H1 (cell line): Measurements from ENCODE around the gene COL4A3. TPM values are rescaled to one million over a fixed set of nuclear protein-coding genes. Genes with fewer than 3 reads are reported as not detected.

Experiments
- CTCF ChIA-PET: fragments of 300-600 bp; sonication (Branson Sonifier 250); formaldehyde crosslinking; loops from one replicate; lab custom pipeline; 2021; ENCODE audit not compliant: partially characterized antibody; lab: Charles Lee
- POLR2A ChIA-PET: fragments of 300-600 bp; sonication (Branson Sonifier 250); formaldehyde crosslinking; loops from one replicate; lab custom pipeline; 2021; ENCODE audit warnings: inconsistent platforms; ENCODE audit not compliant: partially characterized antibody; lab: Charles Lee
- DNase-seq, 2 experiments: peaks; one replicate each; pipeline versions ENCODE4 v3.0.0 to v3.0.0-alpha.2; 2010 to 2022; ENCODE audit warnings: low spot score in 2 of 2, low read depth in 1 of 2, mixed read lengths in 1 of 2
- FAIRE-seq: peaks from 2 replicates; lab custom pipeline; 2011; peaks lifted over from hg19 to GRCh38; lab: Jason Lieb, UNC
- H2AFZ ChIP-seq: 2 replicates; pipeline ENCODE4 v1.8.1; 2012; ENCODE audit warnings: low read length, inconsistent platforms
- H2AK5ac ChIP-seq: 2 replicates; pipeline ENCODE4 v1.6.1; 2013; ENCODE audit warnings: low read depth, low read length
- H2BK120ac ChIP-seq: replicated peaks from 2 replicates; pipeline ENCODE3; 2013; ENCODE audit warnings: low read depth, low read length, inconsistent platforms
- H2BK12ac ChIP-seq: 2 replicates; pipeline ENCODE4 v1.6.1; 2013; ENCODE audit warnings: low read depth, low read length
- H2BK15ac ChIP-seq: 2 replicates; pipeline ENCODE4 v1.6.1; 2013; ENCODE audit warnings: low read length
- H2BK20ac ChIP-seq: 2 replicates; pipeline ENCODE4 v1.6.1; 2013; ENCODE audit warnings: low read length
- H2BK5ac ChIP-seq: 2 replicates; pipeline ENCODE4 v1.6.1; 2013; ENCODE audit warnings: low read depth, low read length
- H3K14ac ChIP-seq: 2 replicates; pipeline ENCODE4 v1.6.1; 2013; ENCODE audit warnings: inconsistent platforms; ENCODE audit not compliant: insufficient read length
- H3K18ac ChIP-seq: 2 replicates; pipeline ENCODE4 v1.6.1; 2013; ENCODE audit warnings: low read length; ENCODE audit errors: extremely low read depth
- H3K23ac ChIP-seq: 2 replicates; pipeline ENCODE4 v1.6.1; 2013; ENCODE audit warnings: inconsistent platforms; ENCODE audit not compliant: insufficient read length
- H3K23me2 ChIP-seq: 2 replicates; pipeline ENCODE4 v1.6.1; 2013; ENCODE audit warnings: low read depth, low read length
- H3K27ac ChIP-seq: 2 replicates; pipeline ENCODE4 v1.6.1; 2011; ENCODE audit warnings: low read depth, low read length, inconsistent platforms
- H3K27me3 ChIP-seq, 4 experiments: replicated peaks in 1 of 4; 1 replicate in 1 of 4; 2 replicates in 3 of 4; pipeline versions ENCODE4 v1.6.1 to v1.8.1; 2011 to 2013; ENCODE audit warnings: low read length in 3 of 4, mild to moderate bottlenecking in 3 of 4, inconsistent platforms in 2 of 4, mixed read lengths in 2 of 4, moderate library complexity in 1 of 4; ENCODE audit not compliant: control insufficient read depth in 3 of 4, insufficient read depth in 3 of 4; ENCODE audit errors: extremely low read depth in 1 of 4
- H3K36me3 ChIP-seq, 4 experiments: 2 replicates each; pipeline versions ENCODE4 v1.6.1 to v1.8.1; 2011 to 2013; ENCODE audit warnings: mild to moderate bottlenecking in 4 of 4, low read length in 3 of 4, moderate library complexity in 2 of 4, control low read depth in 1 of 4, inconsistent platforms in 1 of 4; ENCODE audit not compliant: insufficient read depth in 4 of 4, control insufficient read depth in 2 of 4
- H3K4ac ChIP-seq: replicated peaks from 2 replicates; pipeline ENCODE3; 2013; ENCODE audit warnings: low read length, low read depth, mixed read lengths, inconsistent platforms; ENCODE audit not compliant: insufficient read length
- H3K4me1 ChIP-seq, 4 experiments: replicated peaks in 1 of 4; 1 replicate in 1 of 4; 2 replicates in 3 of 4; pipeline versions ENCODE4 v1.6.1 to v1.8.1; 2011 to 2013; ENCODE audit warnings: low read length in 3 of 4, inconsistent platforms in 2 of 4, mixed read lengths in 1 of 4; ENCODE audit not compliant: insufficient read depth in 4 of 4, control insufficient read depth in 3 of 4
- H3K4me2 ChIP-seq, 2 experiments: 2 replicates each; pipeline versions ENCODE4 v1.6.1 to v1.8.1; 2011 to 2013; ENCODE audit warnings: low read depth in 2 of 2, low read length in 2 of 2, control low read depth in 1 of 2, inconsistent platforms in 1 of 2, mild to moderate bottlenecking in 1 of 2; ENCODE audit not compliant: insufficient read depth in 1 of 2
- H3K4me3 ChIP-seq, 4 experiments: fragments of 200-600, 300-600 bp in 1 of 4; sonication (generic), shearing (Covaris generic), sonication (Bioruptor Twin) in 1 of 4; 2 replicates each; pipeline versions ENCODE4 v1.5.1 to v1.8.1; 2011 to 2016; ENCODE audit warnings: low read length in 4 of 4, low read depth in 3 of 4, control low read depth in 2 of 4, inconsistent platforms in 2 of 4, mild to moderate bottlenecking in 2 of 4, mixed read lengths in 1 of 4, moderate library complexity in 1 of 4; ENCODE audit not compliant: insufficient read depth in 2 of 4; ENCODE audit errors: extremely low read depth in 1 of 4
- H3K56ac ChIP-seq: replicated peaks from 2 replicates; pipeline ENCODE3; 2013; ENCODE audit warnings: low read depth, mild to moderate bottlenecking, mixed read lengths, low read length, inconsistent platforms; ENCODE audit not compliant: insufficient read length
- H3K79me1 ChIP-seq: 2 replicates; pipeline ENCODE4 v1.6.1; 2013; ENCODE audit warnings: low read depth, low read length, control low read depth
- H3K79me2 ChIP-seq, 2 experiments: 2 replicates each; pipeline versions ENCODE4 v1.6.1 to v1.8.1; 2012 to 2013; ENCODE audit warnings: low read length in 2 of 2, mild to moderate bottlenecking in 2 of 2, inconsistent platforms in 1 of 2; ENCODE audit not compliant: insufficient read depth in 2 of 2, control insufficient read depth in 1 of 2
- H3K9ac ChIP-seq, 4 experiments: replicated peaks in 1 of 4; 1 replicate in 1 of 4; 2 replicates in 3 of 4; pipeline versions ENCODE4 v1.6.1 to v1.8.1; 2011 to 2013; ENCODE audit warnings: low read depth in 3 of 4, low read length in 3 of 4, control low read depth in 2 of 4, mild to moderate bottlenecking in 2 of 4, moderate library complexity in 2 of 4, inconsistent platforms in 1 of 4; ENCODE audit errors: extremely low read depth in 1 of 4
- H3K9me3 ChIP-seq, 2 experiments: 2 replicates each; pipeline versions ENCODE4 v1.6.1 to v1.8.1; 2012 to 2013; ENCODE audit warnings: mild to moderate bottlenecking in 2 of 2, moderate library complexity in 2 of 2, control low read depth in 1 of 2, inconsistent platforms in 1 of 2, low read depth in 1 of 2, low read length in 1 of 2, mixed read lengths in 1 of 2; ENCODE audit not compliant: insufficient read depth in 2 of 2
- H4K20me1 ChIP-seq, 2 experiments: replicated peaks in 1 of 2; 2 replicates each; pipeline versions ENCODE3 to v1.8.1; 2011 to 2013; ENCODE audit warnings: inconsistent platforms in 2 of 2, low read length in 2 of 2, mild to moderate bottlenecking in 1 of 2; ENCODE audit not compliant: insufficient read depth in 2 of 2, control insufficient read depth in 1 of 2
- H4K5ac ChIP-seq: 2 replicates; pipeline ENCODE4 v1.6.1; 2013; ENCODE audit warnings: low read length, low read depth, mixed read lengths, inconsistent platforms; ENCODE audit not compliant: insufficient read length
- H4K8ac ChIP-seq: 2 replicates; pipeline ENCODE4 v1.8.0; 2013; ENCODE audit warnings: mild to moderate bottlenecking, moderate library complexity, low read length, inconsistent platforms; ENCODE audit not compliant: insufficient read depth; ENCODE audit errors: extremely low read depth
- H4K91ac ChIP-seq: replicated peaks from 2 replicates; pipeline ENCODE3; 2013; ENCODE audit warnings: low read length, mixed read lengths, inconsistent platforms; ENCODE audit not compliant: insufficient read length
- BACH1 ChIP-seq: IDR thresholded peaks from 2 replicates; pipeline ENCODE4 v1.6.1; 2012; ENCODE audit warnings: low read length, improper control_type of control experiment
- CHD2 ChIP-seq: IDR thresholded peaks from 2 replicates; pipeline ENCODE4 v1.6.1; 2012; ENCODE audit warnings: low read length, improper control_type of control experiment
- EGR1 ChIP-seq: IDR thresholded peaks from 2 replicates; pipeline ENCODE4 v1.6.1; 2011; ENCODE audit warnings: low read depth, low read length, borderline replicate concordance
- MAFK ChIP-seq: IDR thresholded peaks from 2 replicates; pipeline ENCODE4 v1.6.1; 2012; ENCODE audit warnings: low read depth, mild to moderate bottlenecking, improper control_type of control experiment, low read length
- RBBP5 ChIP-seq: IDR thresholded peaks from 2 replicates; pipeline ENCODE4 v1.7.1; 2012; ENCODE audit warnings: low read depth, mild to moderate bottlenecking, inconsistent platforms, low read length, moderate library complexity, borderline replicate concordance
- SIRT6 ChIP-seq: IDR thresholded peaks from one replicate; pipeline ENCODE4 v1.7.1; 2012; ENCODE audit warnings: low read length, inconsistent platforms
- SP1 ChIP-seq: IDR thresholded peaks from 2 replicates; pipeline ENCODE4 v1.6.1; 2011; ENCODE audit warnings: low read depth, low read length
- SP2 ChIP-seq: IDR thresholded peaks from 2 replicates; pipeline ENCODE4 v1.6.1; 2012; ENCODE audit warnings: mild to moderate bottlenecking, low read length, inconsistent platforms
- TAF1 ChIP-seq: IDR thresholded peaks from 2 replicates; pipeline ENCODE4 v1.6.1; 2011; ENCODE audit warnings: mild to moderate bottlenecking, low read depth, low read length
- TBP ChIP-seq: IDR thresholded peaks from 2 replicates; pipeline ENCODE4 v1.6.1; 2011; ENCODE audit warnings: low read depth, low read length, improper control_type of control experiment
- TEAD4 ChIP-seq: IDR thresholded peaks from 2 replicates; pipeline ENCODE4 v1.6.1; 2012; ENCODE audit warnings: low read depth, low read length, inconsistent platforms, mixed read lengths
- WGBS, 2 experiments: shearing (Covaris generic) in 1 of 2; methylation state at CpG; one replicate each; pipeline versions ENCODE4 v1.1.6 to v1.1.7; 2013 to 2015; ENCODE audit warnings: low lambda C conversion rate in 2 of 2, mixed read lengths in 2 of 2, inconsistent platforms in 1 of 2, low coverage in 1 of 2, missing lambda C conversion rate in 1 of 2; ENCODE audit not compliant: insufficient replicate concordance in 2 of 2, insufficient coverage in 1 of 2, insufficient read length in 1 of 2; ENCODE audit errors: extremely low coverage in 1 of 2, missing lambda C conversion rate in 1 of 2; 5-methylcytosine and 5-hydroxymethylcytosine counted together
- polyA plus RNA-seq, 7 experiments: library from polyadenylated mRNA; depleted of rRNA in 3 of 7; stranded (reverse) in 5 of 7; unstranded in 2 of 7; fragments of >200 nt in 5 of 7; fragments of 200-250 nt in 2 of 7; gene quantifications; 1 replicate in 5 of 7; 2 replicates in 1 of 7; 4 replicates in 1 of 7; pipeline versions ENCODE4 v1.2.1 to v1.2.3, GENCODE V29; 2011 to 2013; ENCODE audit warnings: missing spikeins in 2 of 7, mixed read lengths in 2 of 7
- total RNA-seq: library from RNA; stranded (reverse); fragmentation: NEBNext Ultra II Directional; extraction: Animal tissue kit (Norgen Biotek cat#: 25700); gene quantifications from 2 replicates; pipeline ENCODE4 v1.2.1, GENCODE V29; 2021

The COL4A3 gene
- total and polyA plus RNA-seq, 2 of the 8 experiments (the other 6 are each of a cell fraction or from before 2014, with no cell fraction given) = 0.12 to 0.17 TPM

GRCh38 chr2:227313310-227313709 lies 148.9 kb downstream of the COL4A3 start:
- no peak overlapping the region for H3K4me3 ChIP-seq
- no peak for TF ChIP-seq RBBP5
- no peak for TF ChIP-seq TEAD4
- TF ChIP-seq BACH1 = no peak
- TF ChIP-seq CHD2 = no peak
- TF ChIP-seq SP1 = no peak
- TF ChIP-seq MAFK = no peak
- TF ChIP-seq TAF1 = no peak
- TF ChIP-seq SIRT6 = no peak
- no peak for TF ChIP-seq SP2
- no peak for TF ChIP-seq EGR1
- TF ChIP-seq TBP = no peak
- no peak overlapping the region for H3K18ac ChIP-seq
- H2BK20ac ChIP-seq = no peak overlapping the region
- no peaks in the 10 kb centered on the region for H3K36me3 ChIP-seq
- no peaks in the 10 kb centered on the region for H3K79me2 ChIP-seq
- DNase-seq = no peak
- no peaks in the 10 kb centered on the region for H3K23me2 ChIP-seq
- no peak for FAIRE-seq
- ChIA-PET POLR2A (no interaction called here), CTCF (interaction anchor here (0.5 to 1.1 kb wide), 2 partner anchors 37 to 75 kb away, joined by 3 read pairs; no protein-coding TSS in a partner anchor)
- H3K27me3 ChIP-seq = no peaks in the 10 kb centered on the region
- no peak overlapping the region for H2BK15ac ChIP-seq
- H2AK5ac ChIP-seq = no peak overlapping the region
- no peak overlapping the region for H3K4me2 ChIP-seq
- no peak overlapping the region for H2BK120ac ChIP-seq
- H3K79me1 ChIP-seq = no peaks in the 10 kb centered on the region
- no peak overlapping the region for H4K8ac ChIP-seq
- H4K91ac ChIP-seq = no peak overlapping the region
- H3K27ac ChIP-seq = no peak overlapping the region
- H3K4me1 ChIP-seq = no peaks in the 10 kb centered on the region
- no peak overlapping the region for H3K9ac ChIP-seq
- no peak overlapping the region for H2BK5ac ChIP-seq
- no peaks in the 10 kb centered on the region for H3K9me3 ChIP-seq
- no peak overlapping the region for H2BK12ac ChIP-seq
- no peaks in the 10 kb centered on the region for H4K20me1 ChIP-seq
- no peak overlapping the region for H3K14ac ChIP-seq
- H3K4ac ChIP-seq = no peak overlapping the region
- no peak overlapping the region for H3K23ac ChIP-seq
- no peak overlapping the region for H4K5ac ChIP-seq
- no peak overlapping the region for H3K56ac ChIP-seq
- no peak overlapping the region for H2AFZ ChIP-seq
- WGBS, 2 experiments = 86% methylated on average over 1 of the region's 1 CpG; no CpG with 5 or more reads in 1 of the 2 experiments
